Hepatic stellate cell (primary cell): ENCODE results near the gene NLGN1.

Experiments used
- DNase-seq: peaks from one replicate; pipeline ENCODE4 v3.0.0; 2011; ENCODE audit warnings: low spot score

NLGN1 gene

GRCh38 chr3:173992416-173992815 lies 594.9 kb downstream of the NLGN1 start:
- no peak for DNase-seq

GRCh38 chr3:173993299-173993698 lies 595.8 kb downstream of the NLGN1 start:
- peak; percentile 43 for DNase-seq

- DNase-seq: no peak
These were observed 603.1 kb downstream of the NLGN1 start for GRCh38 chr3:174000675-174001074.

- DNase-seq: no peak
These were observed 605.0 kb downstream of the NLGN1 start for GRCh38 chr3:174002543-174002942.

GRCh38 chr3:174010907-174011306 lies 613.4 kb downstream of the NLGN1 start:
- no peak for DNase-seq

- peak; percentile 12 for DNase-seq
These were observed 618.6 kb downstream of the NLGN1 start for GRCh38 chr3:174016186-174016585.

GRCh38 chr3:174020156-174020555 lies 622.6 kb downstream of the NLGN1 start:
- no peak for DNase-seq

GRCh38 chr3:174023421-174023820 lies 625.9 kb downstream of the NLGN1 start:
- DNase-seq: no peak

GRCh38 chr3:174028673-174029072 lies 631.1 kb downstream of the NLGN1 start:
- no peak for DNase-seq

GRCh38 chr3:174035328-174035886 lies 637.9 kb downstream of the NLGN1 start:
- no peak for DNase-seq

GRCh38 chr3:174046311-174046710 lies 648.8 kb downstream of the NLGN1 start:
- DNase-seq: no peak

GRCh38 chr3:174049472-174049871 lies 651.9 kb downstream of the NLGN1 start:
- no peak for DNase-seq

- DNase-seq: no peak
These were observed 653.6 kb downstream of the NLGN1 start for GRCh38 chr3:174051191-174051590.

- no peak for DNase-seq
These were observed 661.3 kb downstream of the NLGN1 start for GRCh38 chr3:174058804-174059203.

- no peak for DNase-seq
These were observed 662.9 kb downstream of the NLGN1 start for GRCh38 chr3:174060431-174060830.

- no peak for DNase-seq
These were observed 663.6 kb downstream of the NLGN1 start for GRCh38 chr3:174061162-174061561.

- DNase-seq: no peak
These were observed 664.2 kb downstream of the NLGN1 start for GRCh38 chr3:174061731-174062130.

GRCh38 chr3:174062923-174063322 lies 665.4 kb downstream of the NLGN1 start:
- no peak for DNase-seq

GRCh38 chr3:174068035-174068434 lies 670.5 kb downstream of the NLGN1 start:
- DNase-seq: no peak

- no peak for DNase-seq
These were observed 675.1 kb downstream of the NLGN1 start for GRCh38 chr3:174072675-174073074.

GRCh38 chr3:174083706-174084105 lies 686.2 kb downstream of the NLGN1 start:
- DNase-seq: no peak

- no peak for DNase-seq
These were observed 692.0 kb downstream of the NLGN1 start for GRCh38 chr3:174089592-174089991.

- DNase-seq: no peak
These were observed 697.1 kb downstream of the NLGN1 start for GRCh38 chr3:174094669-174095068.

GRCh38 chr3:174097686-174098085 lies 700.1 kb downstream of the NLGN1 start:
- no peak for DNase-seq

GRCh38 chr3:174098746-174099145 lies 701.2 kb downstream of the NLGN1 start:
- no peak for DNase-seq
